CD4-positive, alpha-beta T cell treated with Interleukin-17A for 4 hours (primary cell): Measurements from ENCODE around the gene WFDC10B.
"Not testable (repeated sequence)": the region's sequence is repeated elsewhere in the genome, so short reads cannot be mapped to it uniquely, and the experiment has no call there.

ENCODE experiments used
- DNase-seq: peaks from one replicate; pipeline ENCODE4 v3.0.0-alpha.2; 2020; ENCODE audit warnings: mixed read lengths

The WFDC10B gene

GRCh38 chr20:45646875-45647274 is 57.9 kb downstream of the WFDC10B start:
- DNase-seq: no peak

GRCh38 chr20:45645869-45646268 is 59.0 kb downstream of the WFDC10B start:
- not testable (repeated sequence) for DNase-seq

GRCh38 chr20:45641076-45641475 is 63.7 kb downstream of the WFDC10B start:
- not testable (repeated sequence) for DNase-seq

GRCh38 chr20:45639687-45640086 is 65.1 kb downstream of the WFDC10B start:
- no peak for DNase-seq

- no peak for DNase-seq
Measured at GRCh38 chr20:45636513-45636912, 68.3 kb downstream of the WFDC10B start.
